LoVo (cell line): ENCODE measurements around the gene DNAJC7.
"Not testable (repeated sequence)": the region's sequence is repeated elsewhere in the genome, so short reads cannot be mapped to it uniquely, and the experiment has no call there.

Experiments used
- DNase-seq: peaks from one replicate; pipeline ENCODE4 v3.0.0-alpha.2; 2016; ENCODE audit warnings: low spot score

DNAJC7 gene

DNA sequence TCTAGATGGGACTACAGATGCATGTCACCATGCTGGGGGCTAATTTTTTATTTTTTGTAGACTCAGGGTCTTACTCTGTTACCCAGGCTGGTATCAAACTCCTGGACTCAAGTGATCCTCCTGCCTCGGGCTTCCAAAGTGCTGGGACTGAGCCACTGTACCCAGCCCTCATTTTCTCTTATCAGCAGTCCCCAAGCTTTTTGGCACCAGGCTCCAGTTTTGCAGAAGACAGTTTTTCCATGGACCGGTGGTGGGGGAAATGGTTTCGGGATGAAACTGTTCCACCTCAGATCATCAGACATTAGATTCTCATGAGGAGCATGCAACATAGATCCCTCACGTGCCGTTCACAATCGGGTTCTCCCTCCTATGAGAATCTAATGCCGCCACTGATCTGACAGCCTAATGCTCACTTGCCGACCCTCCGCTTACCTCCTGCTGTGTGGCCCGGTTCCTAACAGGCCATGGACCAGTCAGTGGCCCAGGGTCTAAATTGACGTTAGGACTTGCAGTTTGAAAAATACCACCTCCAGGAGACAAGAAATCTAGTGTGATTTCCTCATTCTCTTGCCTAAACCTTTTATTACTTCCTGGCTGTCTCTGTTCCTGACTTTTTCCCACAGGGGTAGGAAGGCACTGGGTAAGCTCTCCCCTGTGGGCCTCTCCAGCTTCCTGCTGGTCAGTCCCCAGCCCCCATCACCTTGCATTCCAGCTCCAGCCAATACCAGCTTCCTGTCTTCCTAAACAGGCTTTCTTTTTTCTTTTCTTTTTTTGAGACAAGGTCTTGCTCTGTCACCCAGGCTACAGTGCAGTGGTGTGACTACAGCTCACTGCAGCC is 60.0 kb downstream of the DNAJC7 start:
- DNase-seq = no peak

DNA sequence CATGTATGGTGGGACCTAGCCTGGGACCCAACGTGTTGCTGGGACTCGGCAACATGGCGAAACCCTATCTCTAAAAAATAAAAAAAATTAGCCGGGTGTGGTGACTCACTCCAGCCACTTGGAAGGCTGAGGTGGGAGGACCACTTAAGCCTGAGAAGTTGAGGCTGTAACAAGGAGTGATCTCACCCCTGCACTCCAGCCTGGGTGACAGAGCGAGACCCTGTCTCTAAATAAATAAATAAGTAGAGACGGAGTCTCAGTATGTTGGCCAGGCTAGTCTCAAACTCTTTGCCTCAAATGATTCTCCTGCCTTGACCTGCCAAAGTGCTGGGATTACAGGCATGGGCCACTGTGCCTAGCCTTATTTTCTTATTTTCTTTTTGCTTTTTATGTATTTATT is 60.7 kb downstream of the DNAJC7 start:
- no peak for DNase-seq

- no peak for DNase-seq
Observed at GRCh38 chr17:41948762-41949460, 68.3 kb downstream of the DNAJC7 start.

DNA sequence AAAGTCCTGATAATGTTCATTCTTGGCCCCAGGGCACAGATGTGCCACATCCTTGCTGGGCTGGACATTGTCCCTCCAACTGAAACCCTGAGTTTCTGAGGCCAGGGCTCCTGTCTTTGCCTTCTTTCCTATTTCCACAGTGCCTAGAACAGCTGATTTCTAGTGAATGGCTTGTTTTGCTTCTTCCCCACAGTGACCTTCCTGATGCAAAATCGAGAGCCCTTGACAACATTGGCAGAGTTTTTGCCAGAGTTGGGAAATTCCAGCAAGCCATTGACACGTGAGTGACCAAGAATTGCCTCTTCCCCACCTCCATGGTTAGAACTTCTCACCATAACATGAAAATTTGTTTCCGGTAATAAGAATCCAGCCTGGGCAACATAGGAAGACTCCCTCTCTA is 72.3 kb downstream of the DNAJC7 start:
- no peak for DNase-seq

DNA sequence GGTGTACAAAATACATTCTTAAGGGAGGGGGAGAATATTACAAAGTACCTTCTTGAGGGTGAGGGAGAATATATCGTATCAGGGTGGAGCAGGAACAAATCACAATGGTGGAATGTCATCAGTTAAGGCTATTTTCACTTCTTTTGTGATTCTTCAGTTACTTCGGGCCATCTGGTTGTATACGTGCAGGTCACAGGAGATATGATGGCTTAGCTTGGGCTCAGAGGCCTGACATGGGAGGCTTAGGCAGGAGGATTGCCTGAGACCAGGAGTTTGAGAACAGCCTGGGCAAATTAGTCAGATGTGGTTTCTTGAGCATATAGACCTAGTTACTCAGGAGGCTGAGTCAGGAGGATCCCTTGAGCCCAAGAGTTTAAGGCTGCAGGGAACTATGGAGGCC is 73.7 kb downstream of the DNAJC7 start:
- DNase-seq = no peak

DNA sequence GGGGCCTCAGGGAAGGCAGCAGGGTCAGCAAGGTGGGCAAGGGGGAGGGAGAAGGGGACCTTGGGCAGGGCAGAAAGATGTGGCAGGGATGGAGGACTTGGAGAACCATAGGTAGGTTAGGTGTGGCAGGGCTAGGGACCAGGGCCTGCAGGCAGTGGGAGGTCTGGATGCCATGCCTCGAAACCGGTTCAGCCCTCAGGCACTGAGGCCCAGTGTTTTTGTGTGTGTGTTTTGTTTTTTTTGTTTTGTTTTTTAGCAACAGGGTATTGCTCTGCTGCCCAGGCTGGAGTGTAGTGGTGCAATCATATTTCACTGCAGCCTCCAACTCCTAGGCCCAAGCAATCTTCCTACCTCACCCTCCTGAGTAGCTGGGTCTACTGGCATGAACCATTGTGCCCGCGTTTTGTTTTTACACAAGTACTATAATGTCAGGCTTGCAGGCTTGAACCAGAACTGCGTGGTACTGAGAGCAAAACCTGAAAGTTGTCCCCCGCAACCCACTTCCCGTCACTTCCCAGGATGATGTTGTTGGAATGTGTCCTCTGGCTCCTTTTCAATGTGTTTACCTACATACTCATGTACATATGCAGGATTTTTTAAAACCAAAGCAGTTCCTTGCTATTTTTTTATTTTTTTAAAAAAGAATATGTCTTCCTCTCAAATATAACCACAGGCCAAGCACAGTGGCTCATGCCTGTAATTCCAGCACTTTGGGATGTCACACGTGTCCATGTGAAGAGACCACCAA is 74.4 kb downstream of the DNAJC7 start:
- DNase-seq = no peak

GRCh38 chr17:41941168-41941567 is 76.1 kb downstream of the DNAJC7 start:
- DNase-seq = no peak

DNA sequence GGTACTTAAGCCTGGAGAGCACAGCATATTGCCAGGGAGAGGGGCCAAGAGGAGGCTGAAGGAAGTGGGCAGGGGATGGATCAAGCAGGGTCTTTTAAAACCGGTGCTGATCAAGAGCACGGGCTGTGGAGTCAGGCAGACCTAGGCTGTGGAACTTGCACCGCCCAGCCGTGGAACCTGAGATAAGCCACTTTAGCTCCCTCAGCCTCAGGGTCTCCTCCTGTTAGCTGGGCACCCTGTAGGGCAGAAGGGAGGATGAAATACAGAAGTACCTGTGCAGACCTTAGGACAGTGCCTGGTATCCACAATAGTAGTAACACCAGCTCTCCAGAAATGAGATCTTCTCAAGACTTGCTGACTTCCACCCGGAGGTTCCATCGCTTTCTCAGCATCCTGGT is 77.5 kb downstream of the DNAJC7 start:
- DNase-seq = no peak

DNA sequence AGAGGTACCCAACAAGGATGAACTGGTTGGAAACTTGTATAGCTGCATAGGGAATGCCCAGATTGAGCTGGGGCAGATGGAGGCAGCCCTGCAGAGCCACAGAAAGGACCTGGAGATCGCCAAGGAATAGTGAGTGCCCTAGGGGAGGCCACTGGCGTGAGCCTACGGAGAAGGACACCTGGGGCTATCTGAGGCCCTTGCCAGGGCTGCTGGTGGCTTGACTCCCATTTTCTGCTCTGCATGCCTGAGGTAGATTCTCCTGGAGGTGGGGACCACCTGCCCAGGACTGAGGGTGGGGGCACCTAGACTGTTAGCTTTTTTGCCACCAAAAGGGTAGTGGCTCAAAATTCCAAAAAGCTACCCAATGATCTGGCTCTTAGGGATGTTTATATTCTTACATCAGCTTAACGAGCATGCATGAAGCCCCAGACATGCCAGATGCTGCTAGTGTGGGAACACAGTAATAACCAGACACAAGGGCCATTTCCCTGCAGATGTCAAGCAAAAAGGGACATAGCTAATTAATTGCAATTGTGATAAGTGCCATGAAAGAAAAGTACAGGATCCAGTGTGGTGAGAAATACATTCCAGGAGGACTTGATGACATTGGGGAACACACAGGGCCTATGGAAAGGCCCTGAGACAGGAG is 78.1 kb downstream of the DNAJC7 start:
- no peak for DNase-seq

GRCh38 chr17:41937970-41938954 is 79.0 kb downstream of the DNAJC7 start:
- DNase-seq = no peak

DNA sequence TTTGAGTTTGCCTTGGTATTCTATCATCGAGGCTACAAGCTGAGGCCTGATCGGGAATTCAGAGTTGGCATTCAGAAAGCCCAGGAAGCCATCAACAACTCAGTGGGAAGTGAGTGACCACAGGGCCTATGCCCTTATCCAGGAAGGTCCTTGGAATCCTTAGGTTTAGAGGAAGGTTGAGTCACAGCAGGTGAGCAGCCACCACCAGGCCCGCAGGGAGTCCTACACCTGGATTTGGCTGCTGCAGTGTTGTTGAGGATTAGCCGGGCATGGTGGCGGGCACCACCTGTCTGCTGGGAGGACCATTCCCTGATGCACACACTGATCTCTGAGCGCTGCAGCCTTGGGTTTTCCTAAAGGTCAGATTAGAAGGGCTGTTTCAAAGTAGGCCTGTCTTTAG is 81.6 kb downstream of the DNAJC7 start:
- no peak for DNase-seq

- no peak for DNase-seq
Observed at GRCh38 chr17:41932816-41933389, 84.3 kb downstream of the DNAJC7 start.

DNA sequence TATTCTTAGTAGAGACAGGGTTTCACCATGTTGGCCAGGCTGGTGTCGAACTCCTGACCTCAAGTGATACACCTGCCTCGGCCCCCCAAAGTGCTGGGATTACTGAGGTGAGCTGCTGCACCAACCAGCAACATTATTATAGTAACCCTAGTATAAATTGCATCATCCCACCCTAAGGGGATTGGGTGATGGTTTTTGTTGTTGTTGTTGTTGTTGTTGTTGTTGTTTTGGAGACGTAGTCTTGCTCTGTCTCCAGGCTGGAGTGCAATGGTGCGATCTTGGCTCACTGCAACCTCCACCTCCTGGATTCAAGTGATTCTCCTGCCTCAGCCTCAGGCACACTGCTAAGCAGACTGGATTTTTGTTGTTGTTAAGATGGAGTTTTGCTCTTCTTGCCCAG is 85.5 kb downstream of the DNAJC7 start:
- DNase-seq = not testable (repeated sequence)

DNA sequence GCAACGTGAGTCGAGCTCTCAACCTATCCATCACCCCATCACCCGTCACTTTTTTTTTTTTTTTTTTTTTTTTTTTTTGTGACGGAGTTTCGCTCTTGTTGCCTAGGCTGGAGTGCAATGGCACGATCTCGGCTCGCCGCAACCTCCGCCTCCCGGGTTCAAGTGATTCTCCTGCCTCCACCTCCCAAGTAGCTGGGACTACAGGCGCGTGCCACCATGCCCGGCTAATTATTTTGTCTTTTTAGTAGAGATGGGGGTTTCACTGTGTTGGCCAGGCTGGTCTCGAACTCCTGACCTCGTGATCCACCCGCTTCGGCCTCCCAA is 86.4 kb downstream of the DNAJC7 start:
- DNase-seq = not testable (repeated sequence)

DNA sequence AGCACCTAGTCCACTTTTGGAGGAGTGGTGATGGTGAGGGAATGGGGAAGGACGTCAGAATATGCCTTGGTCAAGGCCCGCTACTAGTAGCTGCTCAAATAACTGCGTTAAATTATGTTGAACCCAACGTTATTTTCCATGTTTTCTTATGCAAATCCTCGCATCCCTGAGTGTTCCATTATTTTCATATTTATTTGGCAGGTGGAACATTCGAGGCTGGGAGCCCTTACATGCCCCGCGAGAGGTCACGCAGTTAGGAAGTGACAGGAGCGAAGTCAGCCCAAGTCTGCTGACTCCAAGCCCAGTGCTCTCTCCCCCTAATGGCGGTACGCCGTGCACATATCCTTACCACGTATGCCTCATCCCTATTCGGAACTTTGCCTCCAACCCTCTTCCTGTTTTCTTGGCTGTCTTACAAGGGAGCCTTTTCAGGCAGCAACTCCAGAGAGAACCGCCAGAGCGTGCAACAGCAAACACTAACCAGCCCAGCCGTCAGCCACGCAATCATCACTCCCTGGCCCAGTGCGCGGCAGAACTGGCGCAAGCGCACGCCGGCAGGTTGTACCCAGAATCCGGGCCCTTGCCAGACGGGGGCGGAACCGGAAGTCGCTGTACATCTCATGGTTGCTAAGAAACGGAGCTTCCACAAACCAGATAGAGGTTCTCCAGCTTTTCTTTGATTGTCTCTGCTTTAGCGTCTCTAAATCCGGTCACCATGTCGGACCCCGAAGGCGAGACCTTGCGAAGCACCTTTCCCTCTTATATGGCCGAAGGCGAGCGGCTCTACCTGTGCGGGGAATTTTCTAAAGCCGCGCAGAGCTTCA is 87.0 kb downstream of the DNAJC7 start, which contains the start of gene ODAD4:
Gene ODAD4, plus strand, starts transcription at position 609 of the 824 bp plus-strand sequence. Its CDS starts 107 bp downstream, at position 716.
- peak; percentile 96 for DNase-seq

GRCh38 chr17:41928693-41929251 is 88.5 kb downstream of the DNAJC7 start:
- DNase-seq = no peak
